Effector memory CD8-positive, alpha-beta T cell (primary cell): ENCODE data around the gene OTOF.

ENCODE experiments used
- ATAC-seq: fragments of 150-1000 bp; cut with Tn5 transposase; replicated peaks from 2 replicates; pipeline ENCODE4 v1.10.0; 2021; ENCODE audit warnings: mild to moderate bottlenecking, moderate library complexity
- DNase-seq, 3 experiments: peaks; one replicate each; pipeline ENCODE4 v3.0.0; 2021
- H3K27ac Mint-ChIP-seq, 2 donors: one replicate each; pipeline ENCODE4 v1.8.0; 2022; ENCODE audit warnings: mild to moderate bottlenecking in 2 of 2, mixed read lengths in 2 of 2, moderate library complexity in 2 of 2
- H3K27me3 Mint-ChIP-seq, 2 donors: one replicate each; pipeline ENCODE4 v1.8.0; 2022; ENCODE audit warnings: mixed read lengths in 2 of 2
- H3K36me3 Mint-ChIP-seq: one replicate; pipeline ENCODE4 v1.8.0; 2022; ENCODE audit warnings: mild to moderate bottlenecking, moderate library complexity, mixed read lengths; ENCODE audit not compliant: insufficient read depth
- H3K4me1 Mint-ChIP-seq, 2 donors: one replicate each; pipeline ENCODE4 v1.8.0; 2022; ENCODE audit warnings: low read depth in 2 of 2, mixed read lengths in 2 of 2
- H3K4me3 Mint-ChIP-seq, 2 donors: one replicate each; pipeline ENCODE4 v1.8.0; 2022; ENCODE audit warnings: mild to moderate bottlenecking in 2 of 2, mixed read lengths in 2 of 2, moderate library complexity in 2 of 2
- H3K9me3 Mint-ChIP-seq, 2 donors: one replicate each; pipeline ENCODE4 v1.8.0; 2022; ENCODE audit warnings: mixed read lengths in 2 of 2

Gene OTOF

GRCh38 chr2:26513261-26513660 is 35.3 kb upstream of the OTOF start:
- no peak for ATAC-seq
- no peaks in the 10 kb centered on the region for H3K36me3 Mint-ChIP-seq
- no peak for DNase-seq
- H3K9me3 Mint-ChIP-seq = no peaks in the 10 kb centered on the region
- no peak overlapping the region for H3K27ac Mint-ChIP-seq
- H3K4me1 Mint-ChIP-seq = no peaks in the 10 kb centered on the region
- H3K4me3 Mint-ChIP-seq = no peak overlapping the region
- peaks cover 25 to 66% of the 10 kb centered on the region in 2 donors for H3K27me3 Mint-ChIP-seq

GRCh38 chr2:26511466-26511865 is 33.5 kb upstream of the OTOF start:
- Mint-ChIP-seq H3K36me3 (no peaks in the 10 kb centered on the region), H3K27me3 (peaks cover 25 to 58% of the 10 kb centered on the region in 2 donors), H3K9me3 (no peaks in the 10 kb centered on the region), H3K27ac (no peak overlapping the region), H3K4me3 (no peak overlapping the region), H3K4me1 (no peaks in the 10 kb centered on the region)
- ATAC-seq (no peak), DNase-seq (no peak)

- DNase-seq (no peak), ATAC-seq (no peak)
- H3K4me1 Mint-ChIP-seq = no peaks in the 10 kb centered on the region
- peaks cover 25 to 58% of the 10 kb centered on the region in 2 donors for H3K27me3 Mint-ChIP-seq
- no peak overlapping the region for H3K27ac Mint-ChIP-seq
- no peaks in the 10 kb centered on the region for H3K36me3 Mint-ChIP-seq
- H3K9me3 Mint-ChIP-seq = no peaks in the 10 kb centered on the region
- no peak overlapping the region for H3K4me3 Mint-ChIP-seq
These were observed 32.5 kb upstream of the OTOF start for GRCh38 chr2:26510344-26510973.

DNA sequence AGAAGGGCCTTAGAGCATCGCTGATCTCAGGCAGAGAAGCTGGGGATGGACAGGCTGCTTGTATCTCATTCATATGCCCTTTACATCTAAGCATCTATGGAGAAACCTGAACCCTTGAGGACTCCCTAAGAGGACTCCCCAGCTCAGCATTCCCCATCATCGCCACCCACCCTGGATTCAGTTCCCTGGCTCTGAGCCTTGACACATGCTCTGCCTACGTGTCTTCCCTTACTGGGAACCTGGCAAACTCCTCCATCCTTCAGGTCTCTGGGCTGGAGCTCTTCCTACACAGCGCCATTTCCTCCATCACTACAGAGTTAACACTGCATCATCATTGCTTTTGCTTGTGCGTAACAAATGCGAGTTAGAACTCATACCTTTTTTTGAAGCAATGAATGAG is 31.2 kb upstream of the OTOF start:
- no peak for ATAC-seq
- H3K4me1 Mint-ChIP-seq = no peaks in the 10 kb centered on the region
- H3K4me3 Mint-ChIP-seq = no peak overlapping the region
- DNase-seq = no peak
- H3K27me3 Mint-ChIP-seq = peaks cover 25 to 46% of the 10 kb centered on the region in 2 donors
- H3K36me3 Mint-ChIP-seq = no peaks in the 10 kb centered on the region
- H3K27ac Mint-ChIP-seq = no peak overlapping the region
- no peaks in the 10 kb centered on the region for H3K9me3 Mint-ChIP-seq

- Mint-ChIP-seq H3K4me1 (peaks cover 5 to 7% of the 10 kb centered on the region in 2 donors), H3K4me3 (no peak overlapping the region), H3K27me3 (peaks cover 25 to 53% of the 10 kb centered on the region in 2 donors), H3K9me3 (no peaks in the 10 kb centered on the region), H3K36me3 (no peaks in the 10 kb centered on the region), H3K27ac (no peak overlapping the region)
- ATAC-seq (no peak), DNase-seq (no peak)
These were observed 30.0 kb upstream of the OTOF start for GRCh38 chr2:26507932-26508331.

DNA sequence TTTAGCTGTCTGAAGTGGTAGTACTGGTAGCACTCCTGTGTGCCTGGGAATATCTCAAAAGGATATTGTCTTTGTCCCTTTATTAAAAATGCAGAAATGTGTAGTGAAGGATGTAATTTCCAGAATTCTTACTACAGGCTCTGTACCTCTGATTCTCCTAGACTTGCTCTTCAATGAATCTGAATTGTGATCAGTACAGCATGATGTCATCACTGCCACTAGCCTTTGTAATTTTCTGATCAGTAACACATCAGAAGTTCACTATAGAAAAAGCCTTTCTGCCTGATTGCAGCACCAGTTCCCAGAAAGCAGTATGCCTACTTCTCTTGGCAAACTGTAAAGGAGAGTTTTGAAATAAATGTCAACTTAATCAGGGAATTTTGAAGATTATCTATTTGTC is 29.2 kb upstream of the OTOF start:
- Mint-ChIP-seq H3K4me3 (no peak overlapping the region), H3K27ac (no peak overlapping the region), H3K27me3 (peaks cover 18 to 50% of the 10 kb centered on the region in 2 donors), H3K9me3 (no peaks in the 10 kb centered on the region), H3K36me3 (no peaks in the 10 kb centered on the region), H3K4me1 (peaks cover 5 to 7% of the 10 kb centered on the region in 2 donors)
- ATAC-seq (no peak), DNase-seq (no peak)

- Mint-ChIP-seq H3K4me1 (peaks cover 5 to 7% of the 10 kb centered on the region in 2 donors), H3K4me3 (no peak overlapping the region), H3K36me3 (no peaks in the 10 kb centered on the region), H3K27ac (no peak overlapping the region), H3K9me3 (no peaks in the 10 kb centered on the region), H3K27me3 (peaks cover 18 to 47% of the 10 kb centered on the region in 2 donors)
- DNase-seq (no peak), ATAC-seq (no peak)
These were observed 28.4 kb upstream of the OTOF start for GRCh38 chr2:26506279-26506678.

GRCh38 chr2:26504002-26504401 is 26.1 kb upstream of the OTOF start:
- Mint-ChIP-seq H3K36me3 (no peaks in the 10 kb centered on the region), H3K4me3 (peak overlapping the region; percentile 78 to 79), H3K9me3 (no peaks in the 10 kb centered on the region), H3K27ac (peak overlapping the region in 1 of 2 donors; percentile 32), H3K4me1 (peaks cover 5 to 7% of the 10 kb centered on the region in 2 donors), H3K27me3 (peaks cover 6 to 25% of the 10 kb centered on the region in 2 donors)
- ATAC-seq (no peak), DNase-seq (no peak)

GRCh38 chr2:26503231-26503880 is 25.4 kb upstream of the OTOF start:
- Mint-ChIP-seq H3K4me3 (peak overlapping the region; percentile 78 to 79), H3K27me3 (peaks cover 1 to 24% of the 10 kb centered on the region in 2 donors), H3K27ac (peak overlapping the region in 1 of 2 donors; percentile 32), H3K9me3 (no peaks in the 10 kb centered on the region), H3K36me3 (no peaks in the 10 kb centered on the region), H3K4me1 (peaks cover 5 to 7% of the 10 kb centered on the region in 2 donors)
- peak; percentile 61 to 72 (median 65) for DNase-seq
- ATAC-seq = peak; percentile 98

DNA sequence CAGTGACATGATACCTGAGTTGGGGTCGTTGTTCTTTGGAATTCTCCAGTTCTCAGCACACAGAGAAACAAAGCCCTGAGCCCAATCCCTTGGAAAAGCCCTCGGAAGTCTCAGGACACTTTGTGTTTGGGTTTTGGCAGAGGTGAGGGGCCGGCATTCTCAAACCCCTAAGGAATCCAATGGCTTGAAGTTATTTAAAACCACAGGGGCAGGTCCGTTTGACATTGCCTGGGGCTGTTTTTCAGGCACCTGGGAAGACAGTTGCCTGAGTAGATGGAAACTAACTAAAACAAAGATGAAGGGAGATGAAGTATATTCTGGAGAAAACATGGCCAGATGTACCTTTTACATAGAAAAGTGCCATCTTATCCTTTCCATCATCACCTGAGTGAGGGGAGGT is 22.5 kb upstream of the OTOF start:
- no peak overlapping the region for H3K27ac Mint-ChIP-seq
- ATAC-seq (no peak), DNase-seq (no peak)
- no peaks in the 10 kb centered on the region for H3K9me3 Mint-ChIP-seq
- H3K36me3 Mint-ChIP-seq = no peaks in the 10 kb centered on the region
- H3K27me3 Mint-ChIP-seq = peaks cover 5 to 31% of the 10 kb centered on the region in 2 donors
- peaks cover 6 to 7% of the 10 kb centered on the region in 2 donors for H3K4me1 Mint-ChIP-seq
- no peak overlapping the region for H3K4me3 Mint-ChIP-seq

- no peak for DNase-seq
- H3K9me3 Mint-ChIP-seq = no peaks in the 10 kb centered on the region
These were observed 17.9 kb upstream of the OTOF start for GRCh38 chr2:26495705-26496297.

GRCh38 chr2:26494891-26495290 is 17.0 kb upstream of the OTOF start:
- Mint-ChIP-seq H3K27ac (no peak overlapping the region), H3K4me3 (no peak overlapping the region), H3K27me3 (peaks cover 5 to 14% of the 10 kb centered on the region in 2 donors), H3K9me3 (no peaks in the 10 kb centered on the region), H3K4me1 (peaks cover 0 to 3% of the 10 kb centered on the region in 2 donors), H3K36me3 (no peaks in the 10 kb centered on the region)
- no peak for ATAC-seq
- no peak for DNase-seq

More at GRCh38 chr2:26495705-26496297, 17.9 kb upstream of the OTOF start:
- Mint-ChIP-seq H3K4me3 (no peak overlapping the region), H3K4me1 (peaks cover 0 to 3% of the 10 kb centered on the region in 2 donors), H3K27ac (no peak overlapping the region), H3K36me3 (no peaks in the 10 kb centered on the region), H3K27me3 (peaks cover 5 to 14% of the 10 kb centered on the region in 2 donors)
- ATAC-seq = no peak

GRCh38 chr2:26494199-26494598 is 16.3 kb upstream of the OTOF start:
- DNase-seq (no peak), ATAC-seq (no peak)
- peaks cover 5 to 14% of the 10 kb centered on the region in 2 donors for H3K27me3 Mint-ChIP-seq
- no peaks in the 10 kb centered on the region for H3K36me3 Mint-ChIP-seq
- H3K4me1 Mint-ChIP-seq = peaks cover 0 to 3% of the 10 kb centered on the region in 2 donors
- no peaks in the 10 kb centered on the region for H3K9me3 Mint-ChIP-seq
- H3K27ac Mint-ChIP-seq = no peak overlapping the region
- H3K4me3 Mint-ChIP-seq = no peak overlapping the region

DNA sequence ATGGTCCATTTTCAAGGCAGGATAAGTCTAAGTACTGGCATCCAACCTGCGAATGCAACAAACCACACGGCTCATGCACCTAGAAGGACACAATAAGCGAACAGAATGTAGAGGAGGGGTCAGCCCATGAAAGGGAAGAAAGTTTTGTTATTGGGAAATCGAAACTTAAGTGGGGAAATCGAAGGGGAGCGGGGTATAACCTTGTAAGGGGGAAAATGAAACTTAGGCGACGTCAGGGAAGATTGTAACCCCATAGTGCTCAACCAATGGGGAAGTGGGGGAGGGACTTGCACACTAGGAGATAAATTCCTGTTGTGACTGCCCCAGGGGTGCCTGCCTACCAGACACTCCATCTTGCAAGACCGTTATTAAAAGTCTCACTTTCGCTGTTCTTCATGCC is 15.6 kb upstream of the OTOF start:
- Mint-ChIP-seq H3K4me1 (peaks cover 0 to 3% of the 10 kb centered on the region in 2 donors), H3K36me3 (no peaks in the 10 kb centered on the region), H3K27ac (no peak overlapping the region), H3K9me3 (no peaks in the 10 kb centered on the region), H3K27me3 (peaks cover 5 to 11% of the 10 kb centered on the region in 2 donors), H3K4me3 (no peak overlapping the region)
- ATAC-seq (no peak), DNase-seq (no peak)
